Nephron progenitor cell (in vitro differentiated cells): ENCODE data around the gene ACADSB.

Experiments used
- DNase-seq: peaks from one replicate; pipeline ENCODE4 v3.0.0; 2021
- H3K27ac Mint-ChIP-seq: 2 replicates; pipeline ENCODE4 v1.8.0; 2021; ENCODE audit warnings: mild to moderate bottlenecking, moderate library complexity, mixed read lengths
- H3K27me3 Mint-ChIP-seq: 2 replicates; pipeline ENCODE4 v1.8.0; 2021; ENCODE audit warnings: mild to moderate bottlenecking, low read depth, mixed read lengths; ENCODE audit not compliant: poor library complexity
- H3K36me3 Mint-ChIP-seq: 2 replicates; pipeline ENCODE4 v1.8.0; 2021; ENCODE audit warnings: low read depth, mixed read lengths
- H3K4me1 Mint-ChIP-seq: 2 replicates; pipeline ENCODE4 v1.8.0; 2021; ENCODE audit warnings: mixed read lengths
- H3K4me3 Mint-ChIP-seq: 2 replicates; pipeline ENCODE4 v1.8.0; 2021; ENCODE audit warnings: mild to moderate bottlenecking, moderate library complexity, mixed read lengths
- H3K9me3 Mint-ChIP-seq: 2 replicates; pipeline ENCODE4 v1.8.0; 2021; ENCODE audit warnings: mild to moderate bottlenecking, moderate library complexity, mixed read lengths
- TF ChIP-seq, protein P1 (sequence below): fragments of 200-600 bp; sonication (generic); IDR thresholded peaks from 2 replicates; pipeline ENCODE4 v1.5.0; 2021; ENCODE audit warnings: antibody characterized with exemption

The ACADSB gene

DNA sequence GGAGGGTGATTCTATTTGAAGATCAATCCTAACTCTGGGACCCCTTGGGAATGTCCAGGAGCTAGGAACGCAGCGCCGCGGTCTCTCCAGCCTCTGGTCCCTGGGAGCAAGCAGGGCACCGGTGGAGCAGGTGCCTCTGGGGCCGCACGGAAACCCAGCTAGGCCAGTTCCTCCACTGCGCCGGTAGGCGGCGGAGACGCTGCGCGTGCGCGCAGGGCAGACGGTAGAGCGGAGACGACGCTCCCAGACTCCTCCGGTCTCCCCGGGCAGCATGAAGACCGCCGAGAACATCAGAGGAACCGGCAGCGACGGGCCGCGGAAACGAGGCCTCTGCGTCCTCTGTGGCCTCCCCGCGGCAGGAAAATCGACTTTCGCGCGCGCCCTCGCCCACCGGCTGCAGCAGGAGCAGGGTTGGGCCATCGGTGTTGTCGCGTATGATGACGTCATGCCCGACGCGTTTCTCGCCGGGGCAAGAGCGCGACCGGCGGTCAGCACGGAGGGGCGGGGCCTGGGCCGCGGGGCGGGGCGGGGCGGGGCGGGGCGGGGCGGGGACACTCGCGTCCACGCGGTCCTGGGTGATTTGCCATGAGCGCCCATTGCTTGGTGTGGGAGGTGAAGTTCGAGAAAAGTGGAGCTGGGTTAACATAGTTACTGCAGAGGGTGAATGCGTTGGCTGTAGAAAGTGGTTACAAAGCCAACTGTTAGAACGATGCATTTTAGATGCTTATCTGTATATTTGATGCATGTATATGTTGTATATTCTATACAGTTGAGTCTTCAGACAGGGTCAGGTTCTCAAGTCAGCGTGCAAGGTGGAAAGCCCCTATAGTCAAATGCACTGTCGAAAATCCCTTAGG is 28.4 kb upstream of the ACADSB start, which contains the start of gene PSTK:
Gene PSTK, plus strand, starts transcription at position 193 of the 857 bp plus-strand sequence. Its CDS starts 79 bp downstream, at position 272.
- peaks cover 9% of the 10 kb centered on the region for H3K36me3 Mint-ChIP-seq
- peaks cover 12% of the 10 kb centered on the region for H3K27me3 Mint-ChIP-seq
- TF ChIP-seq, protein P1, sequence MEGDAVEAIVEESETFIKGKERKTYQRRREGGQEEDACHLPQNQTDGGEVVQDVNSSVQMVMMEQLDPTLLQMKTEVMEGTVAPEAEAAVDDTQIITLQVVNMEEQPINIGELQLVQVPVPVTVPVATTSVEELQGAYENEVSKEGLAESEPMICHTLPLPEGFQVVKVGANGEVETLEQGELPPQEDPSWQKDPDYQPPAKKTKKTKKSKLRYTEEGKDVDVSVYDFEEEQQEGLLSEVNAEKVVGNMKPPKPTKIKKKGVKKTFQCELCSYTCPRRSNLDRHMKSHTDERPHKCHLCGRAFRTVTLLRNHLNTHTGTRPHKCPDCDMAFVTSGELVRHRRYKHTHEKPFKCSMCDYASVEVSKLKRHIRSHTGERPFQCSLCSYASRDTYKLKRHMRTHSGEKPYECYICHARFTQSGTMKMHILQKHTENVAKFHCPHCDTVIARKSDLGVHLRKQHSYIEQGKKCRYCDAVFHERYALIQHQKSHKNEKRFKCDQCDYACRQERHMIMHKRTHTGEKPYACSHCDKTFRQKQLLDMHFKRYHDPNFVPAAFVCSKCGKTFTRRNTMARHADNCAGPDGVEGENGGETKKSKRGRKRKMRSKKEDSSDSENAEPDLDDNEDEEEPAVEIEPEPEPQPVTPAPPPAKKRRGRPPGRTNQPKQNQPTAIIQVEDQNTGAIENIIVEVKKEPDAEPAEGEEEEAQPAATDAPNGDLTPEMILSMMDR = peak; percentile 93
- H3K27ac Mint-ChIP-seq = peak within 1 kb of the TSS; percentile 98
- peak; percentile 87 for DNase-seq
- H3K9me3 Mint-ChIP-seq = no peaks in the 10 kb centered on the region
- peak within 1 kb of the TSS; percentile 86 for H3K4me3 Mint-ChIP-seq
- H3K4me1 Mint-ChIP-seq = peaks cover 16% of the 10 kb centered on the region

DNA sequence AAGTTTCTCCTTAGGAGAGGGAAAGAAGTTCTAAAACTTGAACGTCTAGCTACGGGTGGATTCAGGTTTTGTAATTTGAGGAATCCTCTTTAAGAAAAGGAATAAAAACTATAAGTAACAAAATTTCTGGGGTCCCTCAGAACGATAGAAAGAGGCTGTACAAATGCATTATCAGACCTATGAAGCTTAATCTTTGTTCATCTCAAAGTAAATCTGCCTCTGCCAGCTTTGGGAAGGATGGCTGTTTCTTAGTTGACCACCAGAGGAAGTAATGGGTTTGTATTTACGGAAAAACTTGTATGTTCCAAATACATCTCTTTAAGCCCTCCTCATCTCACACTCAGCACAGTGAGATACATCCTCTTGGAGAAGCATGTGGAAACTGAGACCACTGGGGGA is 27.7 kb upstream of the ACADSB start:
- TF ChIP-seq, protein P1 = peak; percentile 55
- DNase-seq = no peak
- Mint-ChIP-seq H3K9me3 (no peaks in the 10 kb centered on the region), H3K27ac (no peak overlapping the region), H3K27me3 (peaks cover 12% of the 10 kb centered on the region), H3K4me1 (peaks cover 16% of the 10 kb centered on the region), H3K36me3 (peaks cover 9% of the 10 kb centered on the region), H3K4me3 (peak overlapping the region; percentile 86)

DNA sequence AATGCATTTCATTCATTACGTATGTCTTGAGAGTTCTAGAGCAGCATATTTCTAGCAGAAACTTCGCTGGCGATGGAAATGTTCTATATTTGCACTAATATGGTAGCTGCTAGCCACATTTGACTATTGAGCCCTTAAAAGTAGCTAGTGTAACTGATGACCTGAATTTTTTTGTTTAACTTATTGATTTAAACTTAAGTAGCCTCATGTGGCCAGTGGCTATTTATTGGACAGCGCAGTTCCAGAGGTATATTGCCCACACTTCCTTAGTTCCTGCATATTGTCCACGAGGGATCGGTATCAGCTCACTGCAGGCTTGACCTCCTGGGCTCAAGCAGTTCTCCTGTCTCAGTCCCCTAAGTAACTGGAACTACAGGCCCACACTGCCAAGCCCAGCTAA is 24.9 kb upstream of the ACADSB start:
- TF ChIP-seq, protein P1 = no peak
- H3K36me3 Mint-ChIP-seq = peaks cover 9% of the 10 kb centered on the region
- H3K9me3 Mint-ChIP-seq = no peaks in the 10 kb centered on the region
- H3K4me1 Mint-ChIP-seq = peaks cover 16% of the 10 kb centered on the region
- H3K4me3 Mint-ChIP-seq = no peak overlapping the region
- no peak overlapping the region for H3K27ac Mint-ChIP-seq
- DNase-seq = no peak
- H3K27me3 Mint-ChIP-seq = no peaks in the 10 kb centered on the region

DNA sequence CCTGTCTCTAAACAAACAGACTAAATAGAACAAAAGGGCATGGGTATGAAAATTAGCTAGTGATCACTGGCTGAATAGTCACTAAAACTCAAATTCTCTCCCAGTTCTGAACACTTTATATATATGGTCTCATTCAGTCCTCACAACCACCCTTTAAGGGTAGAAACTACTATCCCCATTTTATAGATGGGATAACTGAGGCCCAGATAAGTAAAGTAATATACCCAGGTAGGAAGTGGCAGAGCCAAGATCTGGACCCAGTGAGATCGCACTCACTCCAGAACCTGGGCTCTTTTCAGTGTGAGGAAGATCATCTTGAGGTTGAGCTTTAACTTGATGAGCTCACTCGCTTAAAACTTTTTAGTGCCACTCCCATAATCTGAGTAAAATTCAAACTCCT is 24.1 kb upstream of the ACADSB start:
- Mint-ChIP-seq H3K4me1 (peaks cover 14% of the 10 kb centered on the region), H3K27me3 (no peaks in the 10 kb centered on the region), H3K36me3 (peaks cover 9% of the 10 kb centered on the region), H3K27ac (no peak overlapping the region), H3K4me3 (no peak overlapping the region), H3K9me3 (no peaks in the 10 kb centered on the region)
- TF ChIP-seq, protein P1 = no peak
- no peak for DNase-seq

DNA sequence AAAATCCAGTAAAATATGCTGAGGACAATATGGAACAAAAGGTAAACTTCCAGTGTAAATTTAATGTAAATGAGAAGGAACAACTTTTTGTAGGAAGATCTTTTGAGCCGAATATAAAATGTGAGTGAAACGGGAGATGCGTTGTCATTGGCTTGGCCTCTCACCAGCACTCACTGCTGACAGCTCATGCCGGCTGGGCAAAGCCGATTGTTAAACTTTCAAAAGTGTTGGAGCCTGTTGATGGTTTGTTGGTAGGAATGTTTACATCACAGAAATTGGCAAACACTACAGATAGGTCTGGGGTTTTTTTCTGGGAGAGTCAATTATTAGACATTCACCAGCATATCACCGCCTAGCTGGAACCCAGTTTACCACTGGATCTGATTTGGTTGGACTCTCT is 22.5 kb upstream of the ACADSB start:
- Mint-ChIP-seq H3K4me1 (peaks cover 7% of the 10 kb centered on the region), H3K27me3 (no peaks in the 10 kb centered on the region), H3K36me3 (peaks cover 13% of the 10 kb centered on the region), H3K4me3 (no peak overlapping the region), H3K9me3 (no peaks in the 10 kb centered on the region), H3K27ac (no peak overlapping the region)
- TF ChIP-seq, protein P1 = no peak
- no peak for DNase-seq

GRCh38 chr10:122988501-122988900 is 20.3 kb upstream of the ACADSB start:
- Mint-ChIP-seq H3K27me3 (no peaks in the 10 kb centered on the region), H3K27ac (no peak overlapping the region), H3K9me3 (no peaks in the 10 kb centered on the region), H3K36me3 (peaks cover 13% of the 10 kb centered on the region), H3K4me1 (peaks cover 5% of the 10 kb centered on the region), H3K4me3 (no peak overlapping the region)
- no peak for DNase-seq
- TF ChIP-seq, protein P1 = no peak
